ENCODE data around the gene SCN4B. TPM values are rescaled to one million over a fixed set of nuclear protein-coding genes. Genes with fewer than 3 reads are reported as not detected.
A peak's percentile ranks its signal among the peaks of the same experiment; 100 is the strongest.

The SCN4B gene
- total RNA-seq, 3 donors from 2014 or later (not counting 1 experiment from before 2014, with no cell fraction given) = 0.33 TPM; not detected in 2

GRCh38 chr11:118174006-118174567, 21.5 kb upstream of the SCN4B start:
- Mint-ChIP-seq H3K36me3 (no peaks in the 10 kb centered on the region), H3K27ac (no peak overlapping the region), H3K4me3 (no peak overlapping the region), H3K4me1 (no peaks in the 10 kb centered on the region), H3K9me3 (no peaks in the 10 kb centered on the region), H3K27me3 (ENCODE audit: low read depth in 2 of 2) (peaks cover 22 to 28% of the 10 kb centered on the region in 2 donors)
- Histone ChIP-seq H3K9me3 (ENCODE audit: control insufficient read depth, insufficient read depth, low read length) (no peaks in the 10 kb centered on the region), H3K4me1 (ENCODE audit: control insufficient read depth, insufficient read depth, low read length) (peaks cover 7% of the 10 kb centered on the region), H3K27ac (ENCODE audit: low read length) (no peak overlapping the region), H3K27me3 (ENCODE audit: control insufficient read depth, insufficient read depth, low read length) (no peaks in the 10 kb centered on the region), H3K36me3 (ENCODE audit: control insufficient read depth, insufficient read depth, low read length) (no peaks in the 10 kb centered on the region), H3K4me3 (ENCODE audit: low read length) (no peak overlapping the region)
- intact Hi-C loops (cut with micrococcal nuclease) = loop anchor here (5.0 to 10.0 kb wide), 3 partner anchors 332 to 747 kb away; no protein-coding TSS in a partner anchor
- 78% methylated on average over 9 of the region's 9 CpGs for WGBS (ENCODE audit: insufficient coverage)
- no peak for ATAC-seq
- TF ChIP-seq CTCF (IDR thresholded peaks at IDR 0.05) = no peak
- DNase-seq = no peak

- Mint-ChIP-seq H3K4me3 (no peak overlapping the region), H3K9me3 (no peaks in the 10 kb centered on the region), H3K27me3 (ENCODE audit: low read depth in 2 of 2) (peaks cover 20 to 28% of the 10 kb centered on the region in 2 donors), H3K36me3 (no peaks in the 10 kb centered on the region), H3K4me1 (no peaks in the 10 kb centered on the region), H3K27ac (no peak overlapping the region)
- ATAC-seq (no peak), DNase-seq (no peak)
- WGBS (ENCODE audit: insufficient coverage) = 88% methylated on average over 9 of the region's 9 CpGs
- peaks cover 7% of the 10 kb centered on the region for H3K4me1 ChIP-seq (ENCODE audit: control insufficient read depth, insufficient read depth, low read length)
- no peak overlapping the region for H3K27ac ChIP-seq (ENCODE audit: low read length)
- TF ChIP-seq CTCF (IDR thresholded peaks at IDR 0.05) = no peak
- H3K9me3 ChIP-seq (ENCODE audit: control insufficient read depth, insufficient read depth, low read length) = no peaks in the 10 kb centered on the region
- intact Hi-C loops (cut with micrococcal nuclease) = loop anchor here (5.0 to 10.0 kb wide), 3 partner anchors 330 to 745 kb away; no protein-coding TSS in a partner anchor
- no peaks in the 10 kb centered on the region for H3K27me3 ChIP-seq (ENCODE audit: control insufficient read depth, insufficient read depth, low read length)
- no peak overlapping the region for H3K4me3 ChIP-seq (ENCODE audit: low read length)
- H3K36me3 ChIP-seq (ENCODE audit: control insufficient read depth, insufficient read depth, low read length) = no peaks in the 10 kb centered on the region
Observed at GRCh38 chr11:118172356-118172755, 19.7 kb upstream of the SCN4B start.

- Mint-ChIP-seq H3K4me3 (no peak overlapping the region), H3K9me3 (no peaks in the 10 kb centered on the region), H3K27me3 (ENCODE audit: low read depth in 2 of 2) (peaks cover 20% of the 10 kb centered on the region in 2 donors), H3K36me3 (no peaks in the 10 kb centered on the region), H3K27ac (no peak overlapping the region), H3K4me1 (no peaks in the 10 kb centered on the region)
- no peaks in the 10 kb centered on the region for H3K36me3 ChIP-seq (ENCODE audit: control insufficient read depth, insufficient read depth, low read length)
- H3K4me1 ChIP-seq (ENCODE audit: control insufficient read depth, insufficient read depth, low read length) = peaks cover 7% of the 10 kb centered on the region
- H3K4me3 ChIP-seq (ENCODE audit: low read length) = no peak overlapping the region
- DNase-seq = peak; percentile 62 to 89
- 19% methylated on average over 29 of the region's 29 CpGs for WGBS (ENCODE audit: insufficient coverage)
- peak; percentile 76 to 92 (median 84) for ATAC-seq
- no peak overlapping the region for H3K27ac ChIP-seq (ENCODE audit: low read length)
- no peaks in the 10 kb centered on the region for H3K27me3 ChIP-seq (ENCODE audit: control insufficient read depth, insufficient read depth, low read length)
- peak; percentile 91 for TF ChIP-seq CTCF (IDR thresholded peaks at IDR 0.05)
- H3K9me3 ChIP-seq (ENCODE audit: control insufficient read depth, insufficient read depth, low read length) = no peaks in the 10 kb centered on the region
- intact Hi-C loops (cut with micrococcal nuclease) = loop anchor here (1.0 to 10.0 kb wide), 4 partner anchors 26 to 744 kb away; no protein-coding TSS in a partner anchor
Observed at GRCh38 chr11:118171269-118172062, 18.8 kb upstream of the SCN4B start.
